Coronary artery (tissue), 2 donors: ENCODE data around the gene PNLIP.

ENCODE experiments used
- DNase-seq: peaks from one replicate; pipeline ENCODE4 v3.0.0-alpha.2; 2017; ENCODE audit warnings: low spot score
- H3K27ac ChIP-seq, 2 donors: fragments of 200-600 bp; sonication (generic); one replicate each; pipeline ENCODE4 v1.5.1; 2016 to 2019
- H3K4me3 ChIP-seq: fragments of 200-600 bp; sonication (generic); 2 replicates; pipeline ENCODE4 v1.5.1; 2016; ENCODE audit warnings: mild to moderate bottlenecking, moderate library complexity
- CTCF ChIP-seq: fragments of 200-600 bp; sonication (generic); IDR thresholded peaks from one replicate; pipeline ENCODE4 v1.5.1; 2019; ENCODE audit warnings: antibody characterized with exemption

PNLIP gene

GRCh38 chr10:116606061-116606483, 60.3 kb downstream of the PNLIP start:
- H3K27ac ChIP-seq = no peak overlapping the region
- H3K4me3 ChIP-seq = no peak overlapping the region
- no peak for DNase-seq
- no peak for TF ChIP-seq CTCF

- Histone ChIP-seq H3K4me3 (no peak overlapping the region), H3K27ac (no peak overlapping the region)
- TF ChIP-seq CTCF = no peak
- DNase-seq = no peak
These were observed 61.6 kb downstream of the PNLIP start for GRCh38 chr10:116607336-116607735.

GRCh38 chr10:116608686-116609594, 63.2 kb downstream of the PNLIP start:
- no peak for DNase-seq
- peak overlapping the region; percentile 34 for H3K4me3 ChIP-seq
- TF ChIP-seq CTCF = no peak

GRCh38 chr10:116610443-116611152, 64.9 kb downstream of the PNLIP start:
- TF ChIP-seq CTCF = no peak
- H3K4me3 ChIP-seq = no peak overlapping the region
- DNase-seq = no peak

More at GRCh38 chr10:116608686-116609594, 63.2 kb downstream of the PNLIP start:
- H3K27ac ChIP-seq = no peak overlapping the region

GRCh38 chr10:116611153-116611545, 65.4 kb downstream of the PNLIP start:
- Histone ChIP-seq H3K27ac (no peak overlapping the region), H3K4me3 (no peak overlapping the region)
- DNase-seq = no peak
- TF ChIP-seq CTCF = no peak

More at GRCh38 chr10:116610443-116611152, 64.9 kb downstream of the PNLIP start:
- no peak overlapping the region for H3K27ac ChIP-seq

- Histone ChIP-seq H3K4me3 (no peak overlapping the region), H3K27ac (no peak overlapping the region)
- DNase-seq = no peak
- TF ChIP-seq CTCF = no peak
These were observed 66.5 kb downstream of the PNLIP start for GRCh38 chr10:116612107-116612769.
